A549 treated with ZK216348 at 1 μM for 4 hours (cell line): Measurements from ENCODE around the gene LPAR6. TPM values are rescaled to one million over a fixed set of nuclear protein-coding genes. Genes with fewer than 3 reads are reported as not detected.

Experiments used
- total RNA-seq: library from RNA; stranded (reverse); fragments of 200-300 nt; extraction: Qiagen RNA extraction; gene quantifications from 5 replicates; pipeline ENCODE4 v1.2.3, GENCODE V29; 2022; ENCODE audit warnings: low read depth

The LPAR6 gene, protein sequence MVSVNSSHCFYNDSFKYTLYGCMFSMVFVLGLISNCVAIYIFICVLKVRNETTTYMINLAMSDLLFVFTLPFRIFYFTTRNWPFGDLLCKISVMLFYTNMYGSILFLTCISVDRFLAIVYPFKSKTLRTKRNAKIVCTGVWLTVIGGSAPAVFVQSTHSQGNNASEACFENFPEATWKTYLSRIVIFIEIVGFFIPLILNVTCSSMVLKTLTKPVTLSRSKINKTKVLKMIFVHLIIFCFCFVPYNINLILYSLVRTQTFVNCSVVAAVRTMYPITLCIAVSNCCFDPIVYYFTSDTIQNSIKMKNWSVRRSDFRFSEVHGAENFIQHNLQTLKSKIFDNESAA
- 0.56 to 1.8 TPM (median 0.93 TPM) in 5 replicates for total RNA-seq

DNA sequence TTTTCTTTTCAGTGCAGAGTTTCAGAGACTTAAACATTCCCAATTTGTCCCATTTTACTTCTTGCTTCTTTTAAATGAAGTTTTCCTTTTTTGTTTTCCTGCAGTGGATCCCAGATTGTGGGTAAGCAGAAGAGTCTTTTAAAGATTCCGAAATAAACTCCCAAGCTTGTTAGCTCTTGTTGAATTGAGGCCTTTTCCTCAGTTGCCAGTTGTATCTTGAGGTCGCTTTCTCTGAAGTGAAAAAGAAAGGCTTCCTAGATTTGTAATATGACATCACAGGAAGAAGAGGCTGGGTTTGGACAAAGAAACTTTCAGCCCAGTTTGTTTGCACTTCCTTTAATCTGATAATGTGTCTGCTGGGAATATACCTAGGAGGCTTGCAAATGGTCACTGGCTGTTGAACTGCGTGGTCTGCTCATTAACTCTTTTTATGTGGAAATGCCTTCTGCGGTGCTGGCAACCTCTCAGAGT, at the start of gene LPAR6:
LPAR6 (minus strand) TSS at position 233 of the 471 bp plus-strand sequence. CDS start 690 bp downstream, outside the sequence.

Other genes with a start within 250 kb of the LPAR6 start
- 133 to 167 TPM (median 150 TPM) in 5 replicates for gene ITM2B, start 179.9 kb downstream of the LPAR6 start, total RNA-seq
- gene RB1, start 109.4 kb downstream of the LPAR6 start, total RNA-seq, result 13.6 to 16.6 TPM (median 14.3 TPM) in 5 replicates
- gene RCBTB2, start 120.0 kb upstream of the LPAR6 start, total RNA-seq, result 1.1 to 1.9 TPM (median 1.3 TPM) in 5 replicates
- gene CYSLTR2, start 240.8 kb upstream of the LPAR6 start, total RNA-seq, result not detected in 5 replicates